Measurements from ENCODE around the gene NTN1.

Gene NTN1

DNA sequence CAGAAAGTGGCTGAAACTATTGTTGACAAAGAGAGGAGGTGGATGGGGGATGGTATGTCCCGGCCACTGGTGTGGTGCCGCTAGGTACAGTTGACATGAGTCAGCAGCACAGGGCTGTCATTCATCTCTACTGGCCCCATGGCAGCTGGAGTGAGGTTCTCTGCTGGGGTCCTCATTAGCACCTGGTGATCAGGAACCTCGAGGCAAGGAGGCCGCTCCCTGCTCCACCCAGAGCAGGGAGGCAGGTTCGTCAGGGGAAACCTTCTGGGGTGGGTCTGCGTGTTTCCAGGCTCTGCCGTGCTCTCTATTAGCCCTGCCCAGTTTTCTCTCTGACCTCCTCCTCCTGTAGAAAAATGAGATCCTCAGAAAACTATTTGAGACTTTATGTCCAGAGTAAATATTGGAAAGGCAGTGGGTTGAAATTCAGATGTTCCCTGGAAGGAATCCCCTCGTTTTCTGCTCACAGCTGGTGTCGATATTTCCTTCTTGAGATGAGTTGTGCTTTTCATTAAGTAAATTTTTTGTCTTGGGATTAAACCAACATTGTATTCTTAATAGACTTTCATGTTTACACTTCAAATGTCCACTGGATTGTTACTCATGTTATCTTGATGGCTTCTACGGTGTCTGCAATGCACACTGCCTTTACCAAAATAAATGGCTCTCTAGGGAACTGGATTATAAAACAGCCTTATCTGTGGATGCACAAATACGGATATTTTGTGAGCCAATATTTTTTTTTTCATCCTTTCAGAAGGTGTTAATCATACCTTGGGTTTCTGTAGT lies 7.1 kb downstream of the NTN1 start:
- H3K27me3 ChIP-seq (ENCODE audit: control insufficient read depth, insufficient read depth, low read length), result peaks cover 13% of the 10 kb centered on the region

DNA sequence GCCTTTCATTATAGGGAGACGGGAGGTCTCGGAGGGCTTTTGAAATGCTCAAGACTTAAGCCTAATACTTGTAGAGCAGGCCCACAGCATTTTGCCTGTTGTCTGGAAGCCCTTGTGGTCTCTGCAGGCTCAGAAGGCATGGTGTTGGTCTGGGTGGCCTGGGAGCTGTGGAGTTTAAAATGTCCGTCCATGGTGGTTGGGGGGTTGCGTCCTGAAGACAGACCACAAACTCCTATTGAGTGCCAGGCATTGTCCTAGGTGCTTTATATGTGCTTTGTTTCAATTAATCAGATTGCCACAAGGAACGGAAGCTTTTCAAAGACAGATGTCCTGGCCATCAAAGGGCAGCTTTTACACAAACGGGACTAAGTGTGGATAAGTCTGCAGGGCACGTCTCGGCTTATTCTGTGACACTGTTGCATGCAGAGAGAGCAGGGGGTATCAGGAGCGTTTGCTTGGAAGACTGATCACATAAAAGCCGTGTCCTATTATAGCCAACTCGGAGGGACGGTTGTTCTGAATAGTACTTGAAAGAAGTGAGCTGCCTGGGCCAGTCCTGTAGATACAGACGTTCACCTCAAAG lies 7.8 kb downstream of the NTN1 start:
- no peaks in the 10 kb centered on the region for H3K36me3 ChIP-seq (ENCODE audit: control insufficient read depth, insufficient read depth, low read length)
- no peak overlapping the region for H3K4me3 ChIP-seq (ENCODE audit: low read length)
- H3K27me3 ChIP-seq (ENCODE audit: control insufficient read depth, insufficient read depth, low read length), result peaks cover 8% of the 10 kb centered on the region
- H3K9me3 ChIP-seq (ENCODE audit: control insufficient read depth, low read length), result no peaks in the 10 kb centered on the region
- H3K4me1 ChIP-seq (ENCODE audit: control insufficient read depth, insufficient read depth, low read length), result no peaks in the 10 kb centered on the region
- no peak overlapping the region for H3K9ac ChIP-seq (ENCODE audit: low read length)

More for the DNA sequence above, 7.1 kb downstream of the NTN1 start:
- Histone ChIP-seq H3K4me3 (ENCODE audit: low read length) (no peak overlapping the region), H3K9ac (ENCODE audit: low read length) (no peak overlapping the region), H3K9me3 (ENCODE audit: control insufficient read depth, low read length) (no peaks in the 10 kb centered on the region), H3K36me3 (ENCODE audit: control insufficient read depth, insufficient read depth, low read length) (no peaks in the 10 kb centered on the region), H3K4me1 (ENCODE audit: control insufficient read depth, insufficient read depth, low read length) (peaks cover 3% of the 10 kb centered on the region)

DNA sequence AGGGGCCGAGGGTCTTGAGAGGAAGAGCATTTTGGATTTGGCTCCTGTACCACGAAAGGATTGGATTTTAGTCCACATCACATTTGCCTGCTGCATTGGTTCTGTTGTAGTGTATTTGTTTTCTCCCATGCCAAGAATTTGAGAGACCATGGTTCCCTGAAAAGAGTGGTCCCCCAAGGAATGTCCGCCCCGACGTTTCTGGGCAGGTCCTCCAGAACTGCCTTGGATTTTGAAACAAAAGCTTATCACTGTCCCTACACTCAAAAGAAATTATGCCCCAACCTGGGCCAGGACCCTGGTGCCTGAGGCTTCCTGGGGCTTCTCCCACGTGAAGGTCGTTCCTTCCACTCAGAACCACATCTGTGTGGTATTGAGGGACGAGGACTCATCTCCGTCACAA lies 10.8 kb downstream of the NTN1 start:
- H3K9me3 ChIP-seq (ENCODE audit: control insufficient read depth, low read length), result no peaks in the 10 kb centered on the region
- H3K9ac ChIP-seq (ENCODE audit: low read length), result no peak overlapping the region
- H3K4me1 ChIP-seq (ENCODE audit: control insufficient read depth, insufficient read depth, low read length), result no peaks in the 10 kb centered on the region
- no peaks in the 10 kb centered on the region for H3K27me3 ChIP-seq (ENCODE audit: control insufficient read depth, insufficient read depth, low read length)
- no peak overlapping the region for H3K4me3 ChIP-seq (ENCODE audit: low read length)
- H3K36me3 ChIP-seq (ENCODE audit: control insufficient read depth, insufficient read depth, low read length), result no peaks in the 10 kb centered on the region

- Histone ChIP-seq H3K36me3 (ENCODE audit: control insufficient read depth, insufficient read depth, low read length) (no peaks in the 10 kb centered on the region), H3K4me3 (ENCODE audit: low read length) (no peak overlapping the region), H3K9me3 (ENCODE audit: control insufficient read depth, low read length) (no peaks in the 10 kb centered on the region), H3K9ac (ENCODE audit: low read length) (no peak overlapping the region), H3K4me1 (ENCODE audit: control insufficient read depth, insufficient read depth, low read length) (no peaks in the 10 kb centered on the region), H3K27me3 (ENCODE audit: control insufficient read depth, insufficient read depth, low read length) (no peaks in the 10 kb centered on the region)
These were observed 11.3 kb downstream of the NTN1 start for GRCh38 chr17:9032583-9032982.

DNA sequence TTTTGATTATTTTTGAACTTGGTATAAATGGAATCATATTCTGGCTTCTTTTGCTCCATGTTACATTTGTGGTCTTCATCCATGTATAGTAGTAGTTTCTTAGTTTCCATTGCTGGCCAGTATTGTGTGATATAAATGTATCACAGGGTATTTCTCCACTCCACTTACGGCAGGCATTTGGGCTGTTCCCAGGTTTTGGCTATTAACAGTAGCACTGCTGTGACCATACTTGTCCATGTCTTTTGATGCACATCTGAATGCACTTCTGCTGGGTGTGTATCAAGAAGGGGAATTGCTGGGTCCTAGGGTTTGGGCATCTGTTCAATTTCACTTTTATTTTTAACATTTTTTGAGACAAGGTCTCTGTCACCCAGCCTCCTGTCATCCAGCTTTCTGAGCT lies 13.9 kb downstream of the NTN1 start:
- no peaks in the 10 kb centered on the region for H3K4me1 ChIP-seq (ENCODE audit: control insufficient read depth, insufficient read depth, low read length)
- H3K9me3 ChIP-seq (ENCODE audit: control insufficient read depth, low read length), result no peaks in the 10 kb centered on the region
- H3K9ac ChIP-seq (ENCODE audit: low read length), result no peak overlapping the region
- H3K36me3 ChIP-seq (ENCODE audit: control insufficient read depth, insufficient read depth, low read length), result no peaks in the 10 kb centered on the region
- no peak overlapping the region for H3K4me3 ChIP-seq (ENCODE audit: low read length)
- no peaks in the 10 kb centered on the region for H3K27me3 ChIP-seq (ENCODE audit: control insufficient read depth, insufficient read depth, low read length)

- Histone ChIP-seq H3K36me3 (ENCODE audit: control insufficient read depth, insufficient read depth, low read length) (no peaks in the 10 kb centered on the region), H3K9me3 (ENCODE audit: control insufficient read depth, low read length) (no peaks in the 10 kb centered on the region), H3K4me1 (ENCODE audit: control insufficient read depth, insufficient read depth, low read length) (no peaks in the 10 kb centered on the region), H3K27me3 (ENCODE audit: control insufficient read depth, insufficient read depth, low read length) (no peaks in the 10 kb centered on the region), H3K9ac (ENCODE audit: low read length) (no peak overlapping the region), H3K4me3 (ENCODE audit: low read length) (no peak overlapping the region)
These were observed 15.0 kb downstream of the NTN1 start for GRCh38 chr17:9036336-9036735.

DNA sequence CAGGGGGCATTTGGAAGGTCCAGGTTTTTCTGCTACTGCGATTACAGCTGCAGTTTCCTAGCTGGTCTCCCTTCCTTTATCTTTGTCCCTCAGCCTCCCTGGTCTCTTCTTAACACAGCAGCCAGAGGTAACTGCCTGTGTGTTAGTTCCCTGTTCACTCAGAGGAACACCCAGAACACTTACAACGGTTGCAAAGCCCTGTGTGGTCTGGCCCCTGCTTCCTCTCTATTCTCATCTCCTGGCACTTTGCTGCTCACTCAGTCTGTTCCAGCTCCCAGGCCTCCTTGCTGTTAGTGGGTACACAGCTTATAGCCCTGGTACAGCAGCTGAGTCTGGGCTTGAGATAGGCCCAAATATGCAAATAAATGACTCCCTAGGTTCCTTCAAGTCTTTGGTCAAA lies 16.4 kb downstream of the NTN1 start:
- Histone ChIP-seq H3K9ac (ENCODE audit: low read length) (no peak overlapping the region), H3K4me1 (ENCODE audit: control insufficient read depth, insufficient read depth, low read length) (no peaks in the 10 kb centered on the region), H3K27me3 (ENCODE audit: control insufficient read depth, insufficient read depth, low read length) (no peaks in the 10 kb centered on the region), H3K36me3 (ENCODE audit: control insufficient read depth, insufficient read depth, low read length) (no peaks in the 10 kb centered on the region), H3K9me3 (ENCODE audit: control insufficient read depth, low read length) (no peaks in the 10 kb centered on the region), H3K4me3 (ENCODE audit: low read length) (no peak overlapping the region)

- H3K9ac ChIP-seq (ENCODE audit: low read length), result no peak overlapping the region
- H3K36me3 ChIP-seq (ENCODE audit: control insufficient read depth, insufficient read depth, low read length), result no peaks in the 10 kb centered on the region
- no peak overlapping the region for H3K4me3 ChIP-seq (ENCODE audit: low read length)
- H3K27me3 ChIP-seq (ENCODE audit: control insufficient read depth, insufficient read depth, low read length), result no peaks in the 10 kb centered on the region
- H3K9me3 ChIP-seq (ENCODE audit: control insufficient read depth, low read length), result no peaks in the 10 kb centered on the region
- no peaks in the 10 kb centered on the region for H3K4me1 ChIP-seq (ENCODE audit: control insufficient read depth, insufficient read depth, low read length)
These were observed 17.1 kb downstream of the NTN1 start for GRCh38 chr17:9038380-9038779.

- Histone ChIP-seq H3K9me3 (ENCODE audit: control insufficient read depth, low read length) (no peaks in the 10 kb centered on the region), H3K27me3 (ENCODE audit: control insufficient read depth, insufficient read depth, low read length) (no peaks in the 10 kb centered on the region), H3K4me3 (ENCODE audit: low read length) (no peak overlapping the region), H3K4me1 (ENCODE audit: control insufficient read depth, insufficient read depth, low read length) (no peaks in the 10 kb centered on the region), H3K36me3 (ENCODE audit: control insufficient read depth, insufficient read depth, low read length) (no peaks in the 10 kb centered on the region), H3K9ac (ENCODE audit: low read length) (no peak overlapping the region)
These were observed 23.6 kb downstream of the NTN1 start for GRCh38 chr17:9044772-9045463.

DNA sequence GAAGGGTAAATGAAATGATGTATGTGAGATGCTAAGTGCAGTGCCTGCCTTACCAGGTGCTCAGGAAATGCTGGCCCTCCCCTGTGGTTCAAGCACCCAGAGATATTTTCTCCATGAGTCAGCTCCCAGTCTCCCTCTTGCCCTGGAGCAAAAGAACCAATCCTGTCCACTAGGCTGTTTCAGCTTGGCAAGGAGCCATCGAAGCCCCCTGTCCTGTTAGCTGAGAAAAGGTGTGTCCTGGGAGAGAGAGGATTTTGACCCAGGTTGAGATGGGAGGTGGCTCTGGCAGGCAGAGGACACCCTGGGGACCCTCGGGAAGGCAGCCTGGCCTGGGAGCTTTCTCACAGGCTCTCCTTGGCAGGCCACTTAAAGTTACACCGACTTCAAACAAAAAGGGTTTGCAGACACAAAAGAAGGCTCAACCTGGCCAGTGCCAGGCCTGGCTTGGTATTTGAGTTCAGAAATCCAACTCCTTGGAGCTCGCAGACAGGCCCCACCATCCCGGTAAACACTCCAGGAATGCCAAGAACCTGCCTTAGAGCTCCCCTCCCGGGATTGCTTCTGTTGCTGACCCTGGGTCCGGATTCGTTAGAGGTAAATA lies 29.6 kb downstream of the NTN1 start:
- H3K9me3 ChIP-seq (ENCODE audit: control insufficient read depth, low read length), result no peaks in the 10 kb centered on the region
- H3K4me3 ChIP-seq (ENCODE audit: low read length), result no peak overlapping the region
- no peaks in the 10 kb centered on the region for H3K4me1 ChIP-seq (ENCODE audit: control insufficient read depth, insufficient read depth, low read length)
- H3K9ac ChIP-seq (ENCODE audit: low read length), result no peak overlapping the region
- no peaks in the 10 kb centered on the region for H3K36me3 ChIP-seq (ENCODE audit: control insufficient read depth, insufficient read depth, low read length)
- no peaks in the 10 kb centered on the region for H3K27me3 ChIP-seq (ENCODE audit: control insufficient read depth, insufficient read depth, low read length)

DNA sequence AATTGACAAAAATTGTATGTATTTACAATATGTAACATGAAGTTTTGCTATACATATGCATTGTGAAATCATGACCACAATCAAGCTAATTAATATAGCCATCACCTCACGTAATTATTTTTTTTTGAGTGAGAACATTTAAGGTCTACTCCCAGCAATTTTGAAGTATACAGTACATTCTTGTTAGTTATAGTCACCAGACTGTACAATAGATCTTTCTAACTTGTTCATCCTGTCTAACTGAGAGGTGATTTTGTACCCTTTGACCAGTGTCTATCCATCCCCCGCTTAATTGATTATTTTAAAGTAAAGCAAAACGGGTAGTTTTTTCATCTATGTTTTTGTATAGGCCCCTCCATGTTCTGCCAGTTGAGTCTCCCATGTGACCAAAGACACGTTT lies 30.3 kb downstream of the NTN1 start:
- Histone ChIP-seq H3K27me3 (ENCODE audit: control insufficient read depth, insufficient read depth, low read length) (no peaks in the 10 kb centered on the region), H3K4me3 (ENCODE audit: low read length) (no peak overlapping the region), H3K9me3 (ENCODE audit: control insufficient read depth, low read length) (no peaks in the 10 kb centered on the region), H3K4me1 (ENCODE audit: control insufficient read depth, insufficient read depth, low read length) (no peaks in the 10 kb centered on the region), H3K9ac (ENCODE audit: low read length) (no peak overlapping the region), H3K36me3 (ENCODE audit: control insufficient read depth, insufficient read depth, low read length) (no peaks in the 10 kb centered on the region)

DNA sequence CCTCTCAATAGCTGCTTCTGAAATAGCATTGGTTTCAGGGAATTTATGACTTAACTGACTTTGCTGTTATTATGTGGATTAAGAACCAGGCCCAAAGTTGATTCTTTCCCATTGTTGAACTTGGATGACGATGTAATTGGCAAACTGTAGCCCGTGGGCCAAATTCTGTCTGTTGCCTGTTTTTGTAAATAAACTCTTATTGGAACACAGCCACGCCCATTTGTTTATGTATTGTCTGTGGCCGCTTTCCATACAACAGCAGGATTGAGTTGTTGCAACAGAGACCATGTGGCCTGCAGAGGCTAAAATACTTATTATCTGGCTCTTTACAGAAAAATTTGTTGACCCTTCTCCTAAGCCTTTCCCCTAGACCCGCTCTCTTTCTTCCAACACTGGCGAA lies 31.6 kb downstream of the NTN1 start:
- H3K4me1 ChIP-seq (ENCODE audit: control insufficient read depth, insufficient read depth, low read length), result peaks cover 6% of the 10 kb centered on the region
- H3K27me3 ChIP-seq (ENCODE audit: control insufficient read depth, insufficient read depth, low read length), result no peaks in the 10 kb centered on the region
- H3K9ac ChIP-seq (ENCODE audit: low read length), result no peak overlapping the region
- H3K36me3 ChIP-seq (ENCODE audit: control insufficient read depth, insufficient read depth, low read length), result no peaks in the 10 kb centered on the region
- H3K4me3 ChIP-seq (ENCODE audit: low read length), result no peak overlapping the region
- H3K9me3 ChIP-seq (ENCODE audit: control insufficient read depth, low read length), result no peaks in the 10 kb centered on the region

Data from mucosa of stomach (tissue), 1 donor.